ENCODE measurements around the gene PPARGC1A. TPM values are rescaled to one million over a fixed set of nuclear protein-coding genes. Genes with fewer than 3 reads are reported as not detected.

The PPARGC1A gene, protein sequence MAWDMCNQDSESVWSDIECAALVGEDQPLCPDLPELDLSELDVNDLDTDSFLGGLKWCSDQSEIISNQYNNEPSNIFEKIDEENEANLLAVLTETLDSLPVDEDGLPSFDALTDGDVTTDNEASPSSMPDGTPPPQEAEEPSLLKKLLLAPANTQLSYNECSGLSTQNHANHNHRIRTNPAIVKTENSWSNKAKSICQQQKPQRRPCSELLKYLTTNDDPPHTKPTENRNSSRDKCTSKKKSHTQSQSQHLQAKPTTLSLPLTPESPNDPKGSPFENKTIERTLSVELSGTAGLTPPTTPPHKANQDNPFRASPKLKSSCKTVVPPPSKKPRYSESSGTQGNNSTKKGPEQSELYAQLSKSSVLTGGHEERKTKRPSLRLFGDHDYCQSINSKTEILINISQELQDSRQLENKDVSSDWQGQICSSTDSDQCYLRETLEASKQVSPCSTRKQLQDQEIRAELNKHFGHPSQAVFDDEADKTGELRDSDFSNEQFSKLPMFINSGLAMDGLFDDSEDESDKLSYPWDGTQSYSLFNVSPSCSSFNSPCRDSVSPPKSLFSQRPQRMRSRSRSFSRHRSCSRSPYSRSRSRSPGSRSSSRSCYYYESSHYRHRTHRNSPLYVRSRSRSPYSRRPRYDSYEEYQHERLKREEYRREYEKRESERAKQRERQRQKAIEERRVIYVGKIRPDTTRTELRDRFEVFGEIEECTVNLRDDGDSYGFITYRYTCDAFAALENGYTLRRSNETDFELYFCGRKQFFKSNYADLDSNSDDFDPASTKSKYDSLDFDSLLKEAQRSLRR
- 0.90 and 0.98 TPM in 2 replicates for total RNA-seq (2014; rRNA removed)
- polyA plus RNA-seq (2012), result 0.10 TPM

DNA sequence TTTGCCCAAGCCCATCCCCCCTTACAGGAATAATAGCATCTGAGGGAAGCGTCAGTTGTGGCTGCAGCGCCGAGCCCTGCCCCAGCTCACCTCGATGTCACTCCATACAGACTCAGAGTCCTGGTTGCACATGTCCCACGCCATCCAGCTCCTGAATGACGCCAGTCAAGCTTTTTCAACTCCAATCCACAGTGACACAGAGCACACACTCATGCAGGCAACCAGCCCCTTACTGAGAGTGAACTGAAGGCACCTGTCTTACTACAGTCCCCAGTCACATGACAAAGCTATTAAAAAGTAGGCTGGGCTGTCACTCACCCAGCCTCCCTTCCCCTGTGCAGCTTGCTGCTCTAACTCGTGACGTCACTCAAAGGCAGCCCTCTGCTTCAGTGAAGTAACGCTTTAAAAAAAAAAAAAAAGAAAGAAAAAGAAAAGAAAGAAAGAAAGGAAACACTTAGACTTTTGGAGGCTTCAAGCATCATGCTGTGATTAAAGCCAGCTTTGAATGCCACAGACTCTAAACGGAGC lies at the start of gene PPARGC1A:
TSS of gene PPARGC1A (minus strand) at position 234 of the 528 bp plus-strand sequence. CDS start at position 144, 90 bp downstream.
- peak; percentile 50 for DNase-seq (ENCODE audit: low read depth)

DNA sequence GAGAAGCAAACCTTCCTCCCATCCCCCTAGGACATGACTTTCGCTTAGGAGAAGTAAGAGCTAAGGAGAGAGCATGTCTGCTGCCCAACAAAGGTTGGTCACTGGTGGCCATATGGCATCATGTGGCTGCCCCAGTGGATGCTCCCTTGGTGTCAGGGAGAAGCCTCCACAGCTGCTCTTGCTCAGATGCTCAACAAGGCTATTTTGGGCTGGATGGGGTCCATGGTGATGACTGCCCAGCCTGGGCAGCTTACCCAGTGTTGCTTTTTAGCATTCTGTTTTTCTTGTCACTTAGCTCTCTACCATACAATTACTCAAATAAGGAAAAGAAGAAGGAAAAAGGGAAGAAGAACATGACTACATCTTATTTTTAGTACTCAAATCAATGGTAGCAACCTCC lies 48.9 kb upstream of the PPARGC1A start:
- no peak for DNase-seq (ENCODE audit: low read depth)

DNA sequence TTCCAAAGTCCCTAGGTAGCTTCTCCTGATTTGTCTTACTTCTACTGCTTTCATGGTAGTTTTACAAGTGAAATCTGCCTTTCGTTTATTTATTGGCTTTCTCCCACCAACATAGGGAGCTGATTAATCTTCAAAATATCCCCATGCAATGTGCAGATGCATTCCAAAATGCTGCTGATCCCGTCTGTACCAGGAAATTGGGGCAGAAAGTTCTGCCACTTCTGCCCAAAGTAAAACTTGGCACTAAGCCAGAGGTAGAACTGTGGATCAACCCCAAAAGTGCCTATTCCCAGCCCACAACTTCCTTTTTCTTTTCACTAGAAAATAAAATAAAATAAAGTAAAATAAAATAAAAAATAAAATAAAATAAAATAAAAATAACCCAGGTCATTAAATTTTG lies 47.3 kb upstream of the PPARGC1A start:
- DNase-seq (ENCODE audit: low read depth), result peak; percentile 48

DNA sequence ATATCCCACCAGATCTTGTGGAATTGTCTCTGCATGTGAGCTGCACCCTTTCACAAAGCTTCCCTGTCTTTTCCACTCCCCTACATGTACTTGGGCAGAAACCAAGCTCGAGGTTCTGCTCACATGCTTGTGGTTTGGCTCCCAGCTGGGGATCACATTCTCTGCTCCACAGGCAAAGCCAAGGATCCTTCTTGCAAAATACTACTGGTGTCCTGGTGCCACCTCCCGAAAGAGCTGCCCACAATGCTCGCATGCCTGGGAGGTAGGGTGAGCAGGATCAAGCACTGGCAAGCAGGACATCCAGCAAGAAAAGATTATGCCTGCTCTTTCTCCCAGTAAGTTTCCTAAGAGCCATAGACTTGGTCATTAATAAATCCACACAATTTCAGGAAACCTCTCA lies 45.1 kb upstream of the PPARGC1A start:
- DNase-seq (ENCODE audit: low read depth), result peak; percentile 96

DNA sequence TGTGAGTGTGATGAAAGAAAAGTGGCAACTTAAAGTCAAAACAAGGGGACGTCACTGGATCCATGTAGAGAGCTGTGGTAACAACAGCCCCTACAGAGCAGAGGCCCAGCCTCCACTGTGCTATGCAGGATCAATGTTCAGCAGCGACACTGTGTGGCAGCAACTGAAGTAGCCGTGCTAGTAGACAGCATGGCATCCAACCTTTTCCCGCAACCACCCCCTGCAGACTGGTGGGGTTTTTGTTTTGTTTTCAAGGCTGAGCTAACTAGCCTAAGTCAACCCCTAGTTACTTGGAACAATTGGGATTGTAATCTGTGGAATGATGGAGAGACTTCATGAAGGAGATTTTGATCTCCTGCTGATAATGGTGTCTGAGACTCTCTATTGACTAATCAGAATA lies 44.4 kb upstream of the PPARGC1A start:
- no peak for DNase-seq (ENCODE audit: low read depth)

DNA sequence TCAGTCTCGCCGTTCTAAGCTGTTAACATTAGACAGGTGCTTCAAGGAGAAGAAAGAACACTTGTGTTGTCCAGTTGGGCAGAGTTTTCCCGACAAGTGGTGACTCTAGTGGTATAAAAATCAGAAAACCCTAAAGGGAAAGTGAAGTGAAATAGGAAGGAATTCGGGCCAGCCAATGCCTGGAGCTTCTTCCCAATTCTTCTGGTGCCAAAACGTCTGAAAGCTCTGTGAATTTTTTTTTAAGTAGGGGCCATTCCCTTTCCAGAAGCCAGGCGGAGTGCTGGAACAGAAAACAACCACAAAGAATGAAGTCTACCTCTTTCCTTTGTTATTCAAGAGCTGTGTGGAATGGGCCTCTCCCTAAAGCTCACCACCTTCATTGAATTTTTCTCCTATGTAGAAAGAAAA lies 43.1 kb upstream of the PPARGC1A start:
- peak; percentile 61 for DNase-seq (ENCODE audit: low read depth)

DNA sequence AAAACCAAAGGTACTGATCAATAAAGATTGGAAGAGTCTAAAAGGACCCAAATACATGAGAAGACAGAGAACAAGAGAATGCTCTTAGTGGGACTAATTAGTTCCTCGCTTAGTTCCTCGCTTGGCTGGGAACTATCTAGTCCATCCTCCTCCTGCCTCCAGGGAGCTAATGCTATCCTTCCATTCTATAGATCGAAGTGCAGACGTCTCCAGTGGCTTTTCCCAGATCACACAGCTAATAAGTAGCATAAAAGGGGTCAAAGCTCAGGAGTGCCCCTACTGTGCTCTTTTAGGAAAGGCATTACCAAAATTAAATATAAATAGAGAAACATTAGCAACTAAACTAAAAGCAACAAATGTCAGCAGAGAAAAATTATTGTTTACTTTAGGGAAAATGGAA lies 42.3 kb upstream of the PPARGC1A start:
- DNase-seq (ENCODE audit: low read depth), result no peak

DNA sequence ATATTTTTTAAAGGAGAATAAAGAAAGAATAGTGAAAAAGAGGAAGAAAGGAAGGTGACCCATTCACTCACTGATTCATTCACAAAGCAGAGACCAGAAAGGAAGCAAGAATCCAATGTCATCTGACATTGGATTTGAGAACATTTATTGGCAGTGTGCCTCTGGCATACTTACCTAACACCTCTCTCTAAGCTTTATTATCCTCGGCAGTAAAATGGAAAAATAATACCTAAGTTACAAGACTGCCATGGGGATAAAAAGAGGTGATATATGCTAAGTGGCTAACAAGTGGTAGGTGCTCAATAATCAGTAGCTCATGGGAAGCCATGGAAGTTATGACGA lies 41.6 kb upstream of the PPARGC1A start:
- DNase-seq (ENCODE audit: low read depth), result no peak

DNA sequence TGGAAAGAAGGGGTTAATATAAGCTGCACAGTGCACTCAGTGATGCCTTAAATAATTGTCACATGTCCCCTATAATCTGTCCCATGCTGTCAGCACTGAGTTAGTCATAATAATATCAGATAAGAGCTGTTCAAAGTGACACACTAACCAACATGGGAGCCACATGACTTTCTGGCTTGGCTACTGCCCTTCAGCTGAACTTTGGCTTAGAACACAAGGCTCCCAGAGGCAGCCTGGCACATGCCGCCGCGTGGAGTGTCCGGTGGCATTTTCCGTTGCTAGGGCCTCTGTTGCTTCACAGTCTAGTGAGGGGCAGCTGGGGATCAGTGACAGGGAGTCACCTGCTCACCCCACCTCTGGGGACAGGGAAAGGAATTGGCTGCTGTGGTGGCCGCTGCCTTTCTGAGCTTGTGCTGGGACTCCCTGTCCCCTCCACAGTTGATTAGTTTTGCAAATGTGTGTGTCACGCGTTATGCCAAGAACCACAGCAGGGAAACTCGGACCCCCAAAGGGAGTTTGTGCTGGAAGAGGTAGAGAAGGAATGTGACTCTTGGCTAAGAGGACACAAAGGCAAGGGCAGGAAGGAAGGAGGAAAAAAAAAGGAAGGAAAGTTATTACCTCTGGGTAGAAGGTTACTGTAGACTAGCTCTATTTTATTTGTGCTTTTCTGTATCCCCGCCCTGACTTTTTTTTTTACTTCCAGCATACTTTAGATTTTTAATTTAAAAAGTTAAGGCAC lies 41.1 kb upstream of the PPARGC1A start:
- DNase-seq (ENCODE audit: low read depth), result peak; percentile 50

DNA sequence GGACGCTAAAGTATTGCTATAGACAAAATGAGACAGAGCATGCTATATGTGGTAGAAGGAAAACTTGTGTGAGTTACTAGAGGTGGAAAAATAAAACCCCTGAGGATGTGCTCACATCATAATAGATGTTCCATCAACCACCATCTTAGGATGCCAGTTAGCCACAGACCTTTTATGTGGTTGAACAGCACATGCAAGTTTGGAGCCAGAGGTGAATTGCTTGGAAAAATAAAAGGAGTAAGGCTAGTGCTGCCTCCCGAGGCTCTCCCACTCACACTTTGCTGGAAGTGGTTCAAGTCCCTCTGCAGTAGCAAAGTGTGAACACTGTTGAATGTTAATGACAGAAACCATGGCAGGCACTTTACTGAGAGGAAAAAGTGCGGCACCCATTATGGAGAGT lies 39.4 kb upstream of the PPARGC1A start:
- DNase-seq (ENCODE audit: low read depth), result no peak

DNA sequence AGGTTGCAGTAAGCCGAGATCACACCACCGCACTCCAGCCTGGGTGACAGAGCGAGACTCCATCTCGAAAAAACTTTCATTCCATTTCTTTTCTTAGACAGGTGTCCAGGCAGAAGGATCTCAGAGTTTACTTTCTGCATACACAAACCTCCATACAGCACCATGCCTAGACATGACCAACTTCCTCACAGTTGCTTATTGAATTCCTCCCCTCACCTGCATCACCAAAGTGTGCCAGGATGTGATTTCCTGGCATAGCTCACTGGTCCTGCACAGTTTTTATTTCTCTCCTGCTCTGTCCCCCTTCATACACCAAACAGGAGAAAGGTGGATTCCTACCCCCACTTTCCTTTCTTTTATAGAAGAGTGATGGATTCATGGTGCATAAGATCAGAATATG lies 34.7 kb upstream of the PPARGC1A start:
- DNase-seq (ENCODE audit: low read depth), result no peak

DNA sequence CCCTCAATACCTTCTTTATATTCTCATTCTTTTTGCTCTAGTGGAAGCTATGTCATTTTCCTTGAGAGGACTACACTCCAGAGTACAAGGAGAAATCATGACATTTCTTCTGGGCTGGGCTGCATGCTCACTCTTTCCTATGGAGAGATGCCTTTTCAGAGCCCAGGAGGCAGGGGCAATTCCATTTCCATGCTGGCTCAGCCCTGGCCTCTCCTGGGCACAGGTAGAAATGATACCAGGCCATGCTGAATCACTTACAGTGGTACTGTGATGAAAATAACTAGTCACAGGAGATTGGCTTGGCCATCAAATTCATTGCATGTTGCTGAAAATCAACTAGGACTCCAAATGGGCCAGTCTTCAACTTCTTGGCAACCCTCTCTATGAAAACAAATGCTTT lies 34.0 kb upstream of the PPARGC1A start:
- DNase-seq (ENCODE audit: low read depth), result no peak

DNA sequence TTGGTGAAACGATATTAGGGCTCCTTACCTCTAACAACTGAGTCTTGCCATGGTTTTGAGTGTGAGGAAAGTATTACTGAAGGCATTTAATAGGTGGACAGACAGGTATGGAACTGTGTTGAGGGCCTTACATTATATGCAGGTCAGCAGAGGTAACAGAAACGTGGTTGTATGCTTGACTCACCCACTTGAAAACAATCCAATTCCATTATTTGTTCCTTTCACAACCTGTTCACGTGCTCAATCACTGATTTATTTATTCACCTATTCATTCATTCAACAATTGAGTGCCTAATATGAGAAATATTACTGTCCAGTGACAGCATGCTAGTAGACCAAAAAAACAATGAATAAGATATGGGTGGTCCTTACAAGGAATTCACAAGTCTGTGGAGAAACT lies 33.3 kb upstream of the PPARGC1A start:
- DNase-seq (ENCODE audit: low read depth), result no peak

DNA sequence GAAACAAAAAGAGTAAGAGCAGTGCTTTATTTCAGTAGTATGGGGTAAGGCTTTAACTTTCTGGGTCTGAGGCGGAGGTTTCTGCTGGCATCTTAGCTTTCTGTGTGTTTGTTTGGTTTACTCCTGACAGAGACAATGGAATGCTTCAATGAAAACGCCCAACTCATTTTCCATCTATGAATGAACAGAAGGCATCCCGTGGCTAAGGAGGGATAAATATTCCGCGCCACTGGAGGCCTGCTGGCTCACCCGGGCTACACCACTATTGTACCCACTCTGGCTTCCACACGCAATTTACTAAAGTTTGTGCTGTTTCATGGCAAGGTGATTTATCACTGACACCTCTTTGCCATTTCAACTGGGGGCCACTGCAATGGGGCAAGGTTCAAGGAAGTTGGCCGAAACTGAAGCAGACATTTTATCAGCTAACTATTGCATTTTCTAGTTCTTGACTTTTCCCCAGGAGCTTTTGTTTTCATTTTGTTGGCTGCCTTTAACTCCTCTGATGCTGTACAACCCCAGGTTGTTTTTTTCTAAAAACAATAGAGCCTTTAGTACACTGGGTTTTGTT lies 32.8 kb upstream of the PPARGC1A start:
- no peak for DNase-seq (ENCODE audit: low read depth)

DNA sequence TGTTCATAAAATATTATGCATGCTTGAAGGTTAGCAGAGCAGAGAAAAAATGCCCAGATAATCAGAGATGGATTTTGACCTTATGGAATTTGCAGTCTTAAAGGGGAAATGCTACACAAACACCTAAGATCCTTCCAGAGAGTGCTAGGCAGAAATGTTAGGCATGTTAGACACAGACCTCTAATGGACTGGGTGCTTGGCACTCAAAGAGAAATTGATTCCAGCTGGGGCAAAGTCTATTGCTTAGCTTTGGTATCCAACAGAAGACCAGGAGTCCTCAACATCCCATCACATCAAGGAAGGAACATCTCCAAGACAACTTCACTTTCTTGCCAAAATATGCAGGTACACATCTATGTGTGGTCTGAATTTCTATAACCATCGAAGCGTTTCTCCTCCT lies 32.2 kb upstream of the PPARGC1A start:
- no peak for DNase-seq (ENCODE audit: low read depth)

DNA sequence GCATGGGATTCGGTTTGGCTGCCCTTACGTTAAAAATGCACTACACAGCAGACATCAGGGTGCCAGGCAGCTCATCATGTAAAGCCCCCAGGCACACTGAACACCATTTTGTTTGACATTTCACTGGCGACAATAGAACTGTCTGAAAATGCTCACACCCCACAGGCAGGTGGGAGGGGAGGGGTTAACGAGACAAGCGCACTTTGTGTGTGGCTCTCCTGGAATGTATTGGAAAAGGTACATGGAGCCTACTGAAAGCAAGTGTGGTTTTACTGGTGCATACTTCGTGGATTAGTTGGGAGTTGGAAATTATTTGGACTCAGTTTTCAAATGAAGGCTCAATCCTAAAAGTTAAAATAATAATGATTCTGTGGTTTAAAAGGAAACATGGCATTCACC lies 31.6 kb upstream of the PPARGC1A start:
- no peak for DNase-seq (ENCODE audit: low read depth)

DNA sequence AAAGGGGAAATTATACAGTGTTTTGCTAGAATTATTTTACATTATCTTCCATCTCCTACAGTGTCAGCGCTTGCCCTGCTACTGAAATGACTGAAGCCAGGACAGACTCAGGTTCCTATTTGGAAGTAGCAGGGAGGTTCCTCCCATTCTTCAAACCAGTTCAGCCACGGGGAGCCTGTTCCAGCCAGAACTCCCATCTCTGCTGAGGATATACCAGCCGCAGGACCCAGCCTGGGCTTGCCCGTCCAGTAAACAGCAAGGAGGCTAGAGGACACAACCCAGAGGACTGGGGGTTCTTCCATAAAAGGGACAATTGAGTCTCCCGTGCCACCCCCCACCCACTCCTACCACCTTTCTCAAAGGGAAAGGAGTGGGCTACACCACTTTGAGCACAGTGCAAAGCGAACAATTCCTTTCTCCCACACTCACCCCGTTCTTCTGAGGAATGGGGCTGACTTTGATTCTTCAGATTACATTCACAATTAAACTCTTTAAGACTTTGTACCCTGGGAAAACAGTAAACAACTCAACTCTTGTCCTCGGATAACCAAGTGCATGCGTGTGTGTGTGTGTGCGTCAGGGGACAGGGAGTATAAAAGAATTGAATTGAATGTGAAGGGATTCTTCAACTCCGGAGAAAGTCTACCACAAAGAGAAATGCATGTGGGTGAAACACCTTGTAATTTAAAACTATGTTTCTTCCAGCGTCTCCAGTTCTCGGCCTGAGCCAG lies 31.0 kb upstream of the PPARGC1A start:
- DNase-seq (ENCODE audit: low read depth), result no peak

DNA sequence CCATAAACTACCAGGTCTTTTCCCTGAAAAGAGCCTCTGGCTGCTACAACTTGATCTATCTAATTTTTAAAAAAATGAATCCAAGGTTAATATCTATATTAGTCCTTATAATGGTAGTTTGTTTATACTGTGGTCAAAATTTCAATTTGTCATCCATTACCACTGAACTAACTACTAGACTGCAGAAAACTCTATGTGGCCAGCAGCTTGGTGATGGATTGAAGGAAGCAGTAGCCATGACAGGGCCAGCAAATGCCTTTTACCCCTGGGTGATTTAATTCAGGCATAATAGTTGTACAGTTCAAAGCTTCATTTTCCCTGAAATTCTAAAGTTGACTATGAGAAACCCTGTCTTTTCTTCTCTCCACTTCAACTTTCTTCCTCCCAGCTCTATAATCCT lies 30.4 kb upstream of the PPARGC1A start:
- DNase-seq (ENCODE audit: low read depth), result no peak

DNA sequence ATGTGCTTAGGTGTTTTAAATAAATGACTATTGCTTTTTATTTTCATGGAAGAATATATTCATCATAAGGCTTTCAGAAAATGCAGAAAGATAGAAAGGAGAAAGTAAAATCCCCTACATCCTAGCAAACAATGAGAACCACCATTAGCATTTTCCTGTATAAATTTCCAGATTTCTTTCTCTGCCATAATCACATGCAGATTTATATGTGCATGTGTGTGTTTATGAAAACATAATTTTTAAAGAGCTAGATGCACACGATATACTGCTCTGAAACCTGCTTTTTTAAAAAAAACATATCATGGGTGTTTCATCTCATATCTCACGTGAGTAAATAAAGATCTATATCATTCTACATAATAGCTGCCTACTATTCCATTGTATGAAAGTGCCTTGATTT lies 26.4 kb upstream of the PPARGC1A start:
- DNase-seq (ENCODE audit: low read depth), result no peak

DNA sequence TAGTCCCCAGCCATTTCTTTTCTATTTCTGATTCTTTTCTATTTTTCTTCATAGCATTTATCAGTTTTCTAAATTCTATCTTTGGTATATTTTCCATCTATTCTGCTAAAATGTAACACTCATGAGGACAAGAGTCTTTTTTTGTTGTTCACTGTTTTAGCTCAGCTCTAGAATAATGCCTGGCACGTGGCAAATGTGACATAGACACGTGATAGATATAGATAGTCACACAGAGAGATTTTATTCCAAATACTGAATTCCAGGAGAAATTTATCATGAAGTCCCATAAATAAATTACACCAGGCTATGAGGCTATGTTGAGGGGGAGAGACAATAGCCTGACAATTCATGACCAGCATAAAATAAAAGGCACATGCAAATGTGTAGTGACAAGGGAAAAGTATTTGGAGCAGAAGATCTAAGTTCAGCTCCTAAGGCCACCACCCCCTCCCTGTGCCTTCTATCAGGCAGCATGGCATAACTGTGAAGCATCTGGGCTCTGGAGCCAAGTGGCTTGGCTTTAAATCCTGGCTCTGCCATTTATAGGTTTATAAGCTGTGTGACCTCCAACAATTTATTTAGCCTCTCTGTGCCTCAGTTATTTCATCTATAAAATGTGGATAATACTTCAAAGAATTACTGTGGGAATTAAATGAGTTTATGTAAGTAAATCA lies 25.7 kb upstream of the PPARGC1A start:
- no peak for DNase-seq (ENCODE audit: low read depth)
